Measurements from ENCODE around the gene CNFN.

DNA sequence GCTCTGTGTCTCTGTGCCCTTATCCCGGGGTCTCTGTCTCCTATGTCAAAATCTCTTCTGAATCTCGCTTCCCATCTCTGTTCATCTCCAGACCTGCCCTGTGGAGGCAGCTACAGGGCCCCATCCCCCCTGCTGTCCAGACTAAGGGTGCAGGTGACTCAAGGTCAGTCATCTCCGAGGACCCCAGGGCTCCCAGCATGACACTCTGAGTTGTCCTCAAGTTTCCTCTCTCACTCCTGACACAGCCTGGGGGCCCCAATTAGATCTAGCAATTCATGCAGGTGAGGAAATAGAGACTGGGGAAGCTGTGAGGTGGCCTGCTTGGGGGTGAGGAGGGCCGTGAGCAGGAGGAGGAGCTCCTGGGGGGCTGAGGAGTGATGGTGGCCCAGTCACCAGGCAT lies 2.1 kb upstream of the CNFN start:
- TF ChIP-seq CTCF (IDR thresholded peaks at IDR 0.05) = no peak
- TF ChIP-seq POLR2AphosphoS5 (IDR thresholded peaks at IDR 0.05) = no peak
- TF ChIP-seq EP300 (IDR thresholded peaks at IDR 0.05; ENCODE audit: low read depth) = no peak
- no peak for TF ChIP-seq POLR2A (IDR thresholded peaks at IDR 0.05)

All from transverse colon (tissue), 4 donors.